H1 (cell line): ENCODE results near the gene DND1. TPM values are rescaled to one million over a fixed set of nuclear protein-coding genes. Genes with fewer than 3 reads are reported as not detected.

Experiments used
- CTCF ChIA-PET: fragments of 300-600 bp; sonication (Branson Sonifier 250); formaldehyde crosslinking; loops from one replicate; lab custom pipeline; 2021; ENCODE audit not compliant: partially characterized antibody; lab: Charles Lee
- POLR2A ChIA-PET: fragments of 300-600 bp; sonication (Branson Sonifier 250); formaldehyde crosslinking; loops from one replicate; lab custom pipeline; 2021; ENCODE audit warnings: inconsistent platforms; ENCODE audit not compliant: partially characterized antibody; lab: Charles Lee
- DNase-seq, 2 experiments: peaks; one replicate each; pipeline versions ENCODE4 v3.0.0 to v3.0.0-alpha.2; 2010 to 2022; ENCODE audit warnings: low spot score in 2 of 2, low read depth in 1 of 2, mixed read lengths in 1 of 2
- FAIRE-seq: peaks from 2 replicates; lab custom pipeline; 2011; peaks lifted over from hg19 to GRCh38; lab: Jason Lieb, UNC
- H2AFZ ChIP-seq: 2 replicates; pipeline ENCODE4 v1.8.1; 2012; ENCODE audit warnings: low read length, inconsistent platforms
- H2AK5ac ChIP-seq: 2 replicates; pipeline ENCODE4 v1.6.1; 2013; ENCODE audit warnings: low read depth, low read length
- H2BK120ac ChIP-seq: replicated peaks from 2 replicates; pipeline ENCODE3; 2013; ENCODE audit warnings: low read depth, low read length, inconsistent platforms
- H2BK12ac ChIP-seq: 2 replicates; pipeline ENCODE4 v1.6.1; 2013; ENCODE audit warnings: low read depth, low read length
- H2BK15ac ChIP-seq: 2 replicates; pipeline ENCODE4 v1.6.1; 2013; ENCODE audit warnings: low read length
- H2BK20ac ChIP-seq: 2 replicates; pipeline ENCODE4 v1.6.1; 2013; ENCODE audit warnings: low read length
- H2BK5ac ChIP-seq: 2 replicates; pipeline ENCODE4 v1.6.1; 2013; ENCODE audit warnings: low read depth, low read length
- H3K14ac ChIP-seq: 2 replicates; pipeline ENCODE4 v1.6.1; 2013; ENCODE audit warnings: inconsistent platforms; ENCODE audit not compliant: insufficient read length
- H3K18ac ChIP-seq: 2 replicates; pipeline ENCODE4 v1.6.1; 2013; ENCODE audit warnings: low read length; ENCODE audit errors: extremely low read depth
- H3K23ac ChIP-seq: 2 replicates; pipeline ENCODE4 v1.6.1; 2013; ENCODE audit warnings: inconsistent platforms; ENCODE audit not compliant: insufficient read length
- H3K23me2 ChIP-seq: 2 replicates; pipeline ENCODE4 v1.6.1; 2013; ENCODE audit warnings: low read depth, low read length
- H3K27ac ChIP-seq: 2 replicates; pipeline ENCODE4 v1.6.1; 2011; ENCODE audit warnings: low read depth, low read length, inconsistent platforms
- H3K27me3 ChIP-seq, 4 experiments: replicated peaks in 1 of 4; 1 replicate in 1 of 4; 2 replicates in 3 of 4; pipeline versions ENCODE4 v1.6.1 to v1.8.1; 2011 to 2013; ENCODE audit warnings: low read length in 3 of 4, mild to moderate bottlenecking in 3 of 4, inconsistent platforms in 2 of 4, mixed read lengths in 2 of 4, moderate library complexity in 1 of 4; ENCODE audit not compliant: control insufficient read depth in 3 of 4, insufficient read depth in 3 of 4; ENCODE audit errors: extremely low read depth in 1 of 4
- H3K36me3 ChIP-seq, 4 experiments: 2 replicates each; pipeline versions ENCODE4 v1.6.1 to v1.8.1; 2011 to 2013; ENCODE audit warnings: mild to moderate bottlenecking in 4 of 4, low read length in 3 of 4, moderate library complexity in 2 of 4, control low read depth in 1 of 4, inconsistent platforms in 1 of 4; ENCODE audit not compliant: insufficient read depth in 4 of 4, control insufficient read depth in 2 of 4
- H3K4ac ChIP-seq: replicated peaks from 2 replicates; pipeline ENCODE3; 2013; ENCODE audit warnings: low read length, low read depth, mixed read lengths, inconsistent platforms; ENCODE audit not compliant: insufficient read length
- H3K4me1 ChIP-seq, 4 experiments: replicated peaks in 1 of 4; 1 replicate in 1 of 4; 2 replicates in 3 of 4; pipeline versions ENCODE4 v1.6.1 to v1.8.1; 2011 to 2013; ENCODE audit warnings: low read length in 3 of 4, inconsistent platforms in 2 of 4, mixed read lengths in 1 of 4; ENCODE audit not compliant: insufficient read depth in 4 of 4, control insufficient read depth in 3 of 4
- H3K4me2 ChIP-seq, 2 experiments: 2 replicates each; pipeline versions ENCODE4 v1.6.1 to v1.8.1; 2011 to 2013; ENCODE audit warnings: low read depth in 2 of 2, low read length in 2 of 2, control low read depth in 1 of 2, inconsistent platforms in 1 of 2, mild to moderate bottlenecking in 1 of 2; ENCODE audit not compliant: insufficient read depth in 1 of 2
- H3K4me3 ChIP-seq, 4 experiments: fragments of 200-600, 300-600 bp in 1 of 4; sonication (generic), shearing (Covaris generic), sonication (Bioruptor Twin) in 1 of 4; 2 replicates each; pipeline versions ENCODE4 v1.5.1 to v1.8.1; 2011 to 2016; ENCODE audit warnings: low read length in 4 of 4, low read depth in 3 of 4, control low read depth in 2 of 4, inconsistent platforms in 2 of 4, mild to moderate bottlenecking in 2 of 4, mixed read lengths in 1 of 4, moderate library complexity in 1 of 4; ENCODE audit not compliant: insufficient read depth in 2 of 4; ENCODE audit errors: extremely low read depth in 1 of 4
- H3K56ac ChIP-seq: replicated peaks from 2 replicates; pipeline ENCODE3; 2013; ENCODE audit warnings: low read depth, mild to moderate bottlenecking, mixed read lengths, low read length, inconsistent platforms; ENCODE audit not compliant: insufficient read length
- H3K79me1 ChIP-seq: 2 replicates; pipeline ENCODE4 v1.6.1; 2013; ENCODE audit warnings: low read depth, low read length, control low read depth
- H3K79me2 ChIP-seq, 2 experiments: 2 replicates each; pipeline versions ENCODE4 v1.6.1 to v1.8.1; 2012 to 2013; ENCODE audit warnings: low read length in 2 of 2, mild to moderate bottlenecking in 2 of 2, inconsistent platforms in 1 of 2; ENCODE audit not compliant: insufficient read depth in 2 of 2, control insufficient read depth in 1 of 2
- H3K9ac ChIP-seq, 4 experiments: replicated peaks in 1 of 4; 1 replicate in 1 of 4; 2 replicates in 3 of 4; pipeline versions ENCODE4 v1.6.1 to v1.8.1; 2011 to 2013; ENCODE audit warnings: low read depth in 3 of 4, low read length in 3 of 4, control low read depth in 2 of 4, mild to moderate bottlenecking in 2 of 4, moderate library complexity in 2 of 4, inconsistent platforms in 1 of 4; ENCODE audit errors: extremely low read depth in 1 of 4
- H3K9me3 ChIP-seq, 2 experiments: 2 replicates each; pipeline versions ENCODE4 v1.6.1 to v1.8.1; 2012 to 2013; ENCODE audit warnings: mild to moderate bottlenecking in 2 of 2, moderate library complexity in 2 of 2, control low read depth in 1 of 2, inconsistent platforms in 1 of 2, low read depth in 1 of 2, low read length in 1 of 2, mixed read lengths in 1 of 2; ENCODE audit not compliant: insufficient read depth in 2 of 2
- H4K20me1 ChIP-seq, 2 experiments: replicated peaks in 1 of 2; 2 replicates each; pipeline versions ENCODE3 to v1.8.1; 2011 to 2013; ENCODE audit warnings: inconsistent platforms in 2 of 2, low read length in 2 of 2, mild to moderate bottlenecking in 1 of 2; ENCODE audit not compliant: insufficient read depth in 2 of 2, control insufficient read depth in 1 of 2
- H4K5ac ChIP-seq: 2 replicates; pipeline ENCODE4 v1.6.1; 2013; ENCODE audit warnings: low read length, low read depth, mixed read lengths, inconsistent platforms; ENCODE audit not compliant: insufficient read length
- H4K8ac ChIP-seq: 2 replicates; pipeline ENCODE4 v1.8.0; 2013; ENCODE audit warnings: mild to moderate bottlenecking, moderate library complexity, low read length, inconsistent platforms; ENCODE audit not compliant: insufficient read depth; ENCODE audit errors: extremely low read depth
- H4K91ac ChIP-seq: replicated peaks from 2 replicates; pipeline ENCODE3; 2013; ENCODE audit warnings: low read length, mixed read lengths, inconsistent platforms; ENCODE audit not compliant: insufficient read length
- CHD2 ChIP-seq: IDR thresholded peaks from 2 replicates; pipeline ENCODE4 v1.6.1; 2012; ENCODE audit warnings: low read length, improper control_type of control experiment
- HDAC2 ChIP-seq, 2 experiments: fragments of 300-600 bp in 1 of 2; sonication (generic) in 1 of 2; IDR thresholded peaks; 2 replicates each; pipeline ENCODE4 v1.6.1; 2011 to 2012; ENCODE audit warnings: low read depth in 2 of 2, low read length in 2 of 2, mild to moderate bottlenecking in 2 of 2, moderate library complexity in 2 of 2, borderline replicate concordance in 1 of 2, inconsistent platforms in 1 of 2
- KDM5A ChIP-seq: fragments of 200-600 bp; IDR thresholded peaks from 2 replicates; pipeline ENCODE4 v1.7.1; 2012; ENCODE audit warnings: mild to moderate bottlenecking, low read length, inconsistent platforms, mixed read lengths
- POLR2A ChIP-seq, 2 experiments: IDR thresholded peaks; 1 replicate in 1 of 2; 2 replicates in 1 of 2; pipeline ENCODE4 v1.6.1; 2011; ENCODE audit warnings: low read depth in 2 of 2, low read length in 2 of 2, mild to moderate bottlenecking in 2 of 2; ENCODE audit errors: control extremely low read depth in 1 of 2
- RXRA ChIP-seq: IDR thresholded peaks from 2 replicates; pipeline ENCODE4 v1.6.1; 2011; ENCODE audit warnings: low read depth, mild to moderate bottlenecking, low read length, moderate library complexity; ENCODE audit not compliant: insufficient read depth
- SAP30 ChIP-seq: fragments of 300-600 bp; sonication (generic); IDR thresholded peaks from 2 replicates; pipeline ENCODE4 v1.7.1; 2012; ENCODE audit warnings: low read length, moderate library complexity, mild to moderate bottlenecking, inconsistent platforms; ENCODE audit not compliant: insufficient read depth, insufficient replicate concordance
- TCF12 ChIP-seq: IDR thresholded peaks from 2 replicates; pipeline ENCODE4 v1.6.1; 2011; ENCODE audit warnings: low read depth, mild to moderate bottlenecking, low read length
- WGBS, 2 experiments: shearing (Covaris generic) in 1 of 2; methylation state at CpG; one replicate each; pipeline versions ENCODE4 v1.1.6 to v1.1.7; 2013 to 2015; ENCODE audit warnings: low lambda C conversion rate in 2 of 2, mixed read lengths in 2 of 2, inconsistent platforms in 1 of 2, low coverage in 1 of 2, missing lambda C conversion rate in 1 of 2; ENCODE audit not compliant: insufficient replicate concordance in 2 of 2, insufficient coverage in 1 of 2, insufficient read length in 1 of 2; ENCODE audit errors: extremely low coverage in 1 of 2, missing lambda C conversion rate in 1 of 2; 5-methylcytosine and 5-hydroxymethylcytosine counted together
- polyA plus RNA-seq, 7 experiments: library from polyadenylated mRNA; depleted of rRNA in 3 of 7; stranded (reverse) in 5 of 7; unstranded in 2 of 7; fragments of >200 nt in 5 of 7; fragments of 200-250 nt in 2 of 7; gene quantifications; 1 replicate in 5 of 7; 2 replicates in 1 of 7; 4 replicates in 1 of 7; pipeline versions ENCODE4 v1.2.1 to v1.2.3, GENCODE V29; 2011 to 2013; ENCODE audit warnings: missing spikeins in 2 of 7, mixed read lengths in 2 of 7
- total RNA-seq: library from RNA; stranded (reverse); fragmentation: NEBNext Ultra II Directional; extraction: Animal tissue kit (Norgen Biotek cat#: 25700); gene quantifications from 2 replicates; pipeline ENCODE4 v1.2.1, GENCODE V29; 2021
- TF ChIP-seq, protein P1 (sequence below): IDR thresholded peaks from 2 replicates; pipeline ENCODE4 v1.6.1; 2011; ENCODE audit warnings: low read depth, mild to moderate bottlenecking, low read length; ENCODE audit not compliant: insufficient read depth

The DND1 gene
- total and polyA plus RNA-seq, 2 of the 8 experiments (the other 6 are each of a cell fraction or from before 2014, with no cell fraction given), result 0.41 to 2.1 TPM

DNA sequence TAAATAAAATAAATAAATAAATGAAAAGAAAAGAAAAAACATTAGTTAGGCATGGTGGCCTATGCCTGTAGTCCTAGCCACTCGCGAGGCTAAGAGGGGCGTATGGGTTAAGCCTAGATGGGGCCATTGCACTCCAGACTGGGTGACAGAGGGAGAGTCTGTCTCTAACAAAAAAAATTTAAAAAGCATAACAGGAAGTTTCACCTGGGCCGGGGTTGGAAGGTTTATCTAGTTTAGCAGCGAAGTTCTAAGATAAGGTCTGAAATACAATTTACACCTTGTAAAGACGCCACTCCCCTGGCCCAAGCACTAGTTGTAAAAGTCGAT is 44.9 kb upstream of the DND1 start:
- WGBS, 2 experiments, result 96% methylated on average over 7 of the region's 7 CpGs; no CpG with 5 or more reads in 1 of the 2 experiments
- Histone ChIP-seq H3K4me1 (no peaks in the 10 kb centered on the region), H2BK5ac (no peak overlapping the region), H3K56ac (no peak overlapping the region), H2BK120ac (no peak overlapping the region), H3K4ac (no peak overlapping the region), H4K5ac (no peak overlapping the region), H3K79me2 (no peaks in the 10 kb centered on the region), H3K14ac (no peak overlapping the region), H3K4me3 (no peak overlapping the region), H3K36me3 (no peaks in the 10 kb centered on the region), H4K20me1 (no peaks in the 10 kb centered on the region), H2BK20ac (no peak overlapping the region), H2BK12ac (no peak overlapping the region), H3K23me2 (no peaks in the 10 kb centered on the region), H3K9ac (no peak overlapping the region), H3K4me2 (no peak overlapping the region), H2AFZ (no peak overlapping the region), H2BK15ac (no peak overlapping the region), H3K27ac (no peak overlapping the region), H3K9me3 (peaks cover 0 to 3% of the 10 kb centered on the region in 2 experiments; a peak in 1 of 4 replicates), H2AK5ac (no peak overlapping the region), H3K23ac (no peak overlapping the region), H3K27me3 (no peaks in the 10 kb centered on the region), H3K18ac (no peak overlapping the region), H4K91ac (no peak overlapping the region), H4K8ac (no peak overlapping the region), H3K79me1 (no peaks in the 10 kb centered on the region)
- ChIA-PET POLR2A (interaction anchor here (0.6 to 2.1 kb wide), 4 partner anchors 10 to 343 kb away, joined by 3 to 4 read pairs (median 4); partner anchors contain the start of genes IK and NDUFA2), CTCF (interaction anchor here (0.9 to 1.0 kb wide), 2 partner anchors 166 to 555 kb away, joined by 3 read pairs; no protein-coding TSS in a partner anchor)
- no peak for FAIRE-seq
- TF ChIP-seq RXRA (no peak), KDM5A (no peak), SAP30 (no peak), POLR2A (IDR thresholded peaks at IDR 0.05; ENCODE audit: control extremely low read depth in 1 of 2, low read depth in 2 of 2, low read length in 2 of 2) (no peak), TCF12 (no peak), CHD2 (no peak), HDAC2 (IDR thresholded peaks at IDR 0.05; ENCODE audit: borderline replicate concordance in 1 of 2, low read depth in 2 of 2, low read length in 2 of 2) (no peak)
- TF ChIP-seq, protein P1, sequence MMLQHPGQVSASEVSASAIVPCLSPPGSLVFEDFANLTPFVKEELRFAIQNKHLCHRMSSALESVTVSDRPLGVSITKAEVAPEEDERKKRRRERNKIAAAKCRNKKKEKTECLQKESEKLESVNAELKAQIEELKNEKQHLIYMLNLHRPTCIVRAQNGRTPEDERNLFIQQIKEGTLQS, result no peak
- no peak for DNase-seq
